Chondrocyte (in vitro differentiated cells): Measurements from ENCODE around the gene BLID. TPM values are rescaled to one million over a fixed set of nuclear protein-coding genes. Genes with fewer than 3 reads are reported as not detected.

ENCODE experiments used
- DNase-seq: peaks from one replicate; pipeline ENCODE4 v3.0.0; 2021; ENCODE audit warnings: mixed read lengths, low spot score
- H3K27ac Mint-ChIP-seq: one replicate; pipeline ENCODE4 v1.8.0; 2021; ENCODE audit warnings: mild to moderate bottlenecking, moderate library complexity, mixed read lengths; ENCODE audit not compliant: unreplicated experiment
- H3K27me3 Mint-ChIP-seq: 2 replicates; pipeline ENCODE4 v1.8.0; 2021; ENCODE audit warnings: low read depth, mixed read lengths
- H3K36me3 Mint-ChIP-seq: 2 replicates; pipeline ENCODE4 v1.8.0; 2021; ENCODE audit warnings: low read depth, mixed read lengths
- H3K4me1 Mint-ChIP-seq: 2 replicates; pipeline ENCODE4 v1.8.0; 2021; ENCODE audit warnings: low read depth, mild to moderate bottlenecking, mixed read lengths
- H3K4me3 Mint-ChIP-seq: one replicate; pipeline ENCODE4 v1.8.0; 2021; ENCODE audit warnings: mild to moderate bottlenecking, moderate library complexity, mixed read lengths; ENCODE audit not compliant: unreplicated experiment
- H3K9me3 Mint-ChIP-seq: 2 replicates; pipeline ENCODE4 v1.8.0; 2021; ENCODE audit warnings: low read depth, mixed read lengths
- CTCF ChIP-seq: fragments of 200-600 bp; sonication (generic); IDR thresholded peaks from 2 replicates; pipeline ENCODE4 v1.5.0; 2021; ENCODE audit warnings: antibody characterized with exemption, mild to moderate bottlenecking, moderate library complexity
- total RNA-seq: library from RNA; stranded (reverse); gene quantifications from 3 replicates; pipeline ENCODE4 v1.2.1, GENCODE V29; 2021

The BLID gene
- total RNA-seq, 1 donor from 2014 or later: 0.35 TPM

- Mint-ChIP-seq H3K9me3 (no peaks in the 10 kb centered on the region), H3K4me3 (no peak overlapping the region), H3K36me3 (no peaks in the 10 kb centered on the region), H3K4me1 (peaks cover 45% of the 10 kb centered on the region), H3K27me3 (no peaks in the 10 kb centered on the region), H3K27ac (no peak overlapping the region)
- no peak for TF ChIP-seq CTCF
- no peak for DNase-seq
Measured at GRCh38 chr11:122139595-122139866, 23.5 kb upstream of the BLID start.

DNA sequence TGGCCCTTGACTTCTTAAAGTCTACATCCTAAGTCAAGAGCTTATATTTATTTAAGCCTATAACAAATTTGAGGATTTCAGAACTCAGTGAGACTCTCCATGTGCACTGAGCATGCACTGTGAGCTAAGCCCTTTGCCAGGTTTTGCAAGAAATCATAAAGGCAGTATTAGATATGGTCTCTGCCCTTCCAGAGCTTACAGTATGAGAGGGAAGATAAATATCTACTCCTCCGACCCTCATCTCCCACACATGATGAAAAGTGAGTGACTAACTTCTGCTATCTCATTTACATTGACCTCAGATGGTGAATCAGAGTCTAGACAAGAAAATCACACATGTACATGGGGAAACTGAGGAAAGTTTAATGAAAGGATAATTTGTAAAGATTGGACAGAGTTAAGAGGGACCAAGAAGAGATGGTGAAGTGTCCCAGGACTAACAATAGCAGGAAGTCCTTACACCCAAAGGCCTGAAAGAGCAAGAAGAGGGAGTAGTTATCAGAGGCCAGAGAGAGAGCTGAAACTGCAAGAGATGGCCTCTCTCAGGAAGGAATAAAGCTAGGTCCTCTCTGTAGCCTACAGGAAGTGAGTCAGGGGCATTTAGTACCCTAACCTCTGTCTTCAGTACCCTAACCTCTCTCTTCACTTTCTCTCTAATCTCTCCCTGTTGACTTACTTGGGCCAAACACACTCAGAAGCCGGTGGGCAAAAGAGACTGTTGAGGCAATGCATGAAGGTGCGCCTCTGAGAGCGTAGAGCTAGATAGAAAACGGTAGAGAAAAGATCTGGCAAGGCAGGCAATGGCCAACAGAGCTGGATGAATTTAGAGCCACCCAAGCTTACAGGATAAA, 23.0 kb upstream of the BLID start:
- H3K27me3 Mint-ChIP-seq: no peaks in the 10 kb centered on the region
- H3K4me1 Mint-ChIP-seq: peaks cover 45% of the 10 kb centered on the region
- H3K36me3 Mint-ChIP-seq: no peaks in the 10 kb centered on the region
- no peak for DNase-seq
- no peak for TF ChIP-seq CTCF
- no peak overlapping the region for H3K27ac Mint-ChIP-seq
- H3K4me3 Mint-ChIP-seq: no peak overlapping the region
- H3K9me3 Mint-ChIP-seq: no peaks in the 10 kb centered on the region

GRCh38 chr11:122137078-122137793, 21.2 kb upstream of the BLID start:
- Mint-ChIP-seq H3K4me3 (no peak overlapping the region), H3K4me1 (peaks cover 45% of the 10 kb centered on the region), H3K27ac (peak overlapping the region; percentile 76), H3K9me3 (no peaks in the 10 kb centered on the region), H3K36me3 (no peaks in the 10 kb centered on the region), H3K27me3 (no peaks in the 10 kb centered on the region)
- no peak for DNase-seq
- no peak for TF ChIP-seq CTCF

GRCh38 chr11:122131126-122131525, 15.1 kb upstream of the BLID start:
- peaks cover 5% of the 10 kb centered on the region for H3K4me1 Mint-ChIP-seq
- no peak for TF ChIP-seq CTCF
- H3K27me3 Mint-ChIP-seq: no peaks in the 10 kb centered on the region
- DNase-seq: no peak
- no peak overlapping the region for H3K4me3 Mint-ChIP-seq
- H3K36me3 Mint-ChIP-seq: no peaks in the 10 kb centered on the region
- no peaks in the 10 kb centered on the region for H3K9me3 Mint-ChIP-seq
- H3K27ac Mint-ChIP-seq: no peak overlapping the region

- Mint-ChIP-seq H3K4me3 (no peak overlapping the region), H3K27ac (no peak overlapping the region), H3K4me1 (no peaks in the 10 kb centered on the region), H3K27me3 (no peaks in the 10 kb centered on the region), H3K9me3 (no peaks in the 10 kb centered on the region), H3K36me3 (no peaks in the 10 kb centered on the region)
- DNase-seq: no peak
- TF ChIP-seq CTCF: no peak
Measured at GRCh38 chr11:122128146-122128545, 12.1 kb upstream of the BLID start.
